AG09319 (cell line): ENCODE measurements around the gene DMKN.
"Not testable (repeated sequence)": the region's sequence is repeated elsewhere in the genome, so short reads cannot be mapped to it uniquely, and the experiment has no call there.

Source experiments
- DNase-seq: peaks from one replicate; pipeline ENCODE4 v3.0.0-alpha.2; 2010; ENCODE audit warnings: low read depth; ENCODE audit errors: extremely low read depth
- CTCF ChIP-seq: IDR thresholded peaks from 2 replicates; pipeline ENCODE4 v1.5.1; 2011; ENCODE audit warnings: low read depth, mild to moderate bottlenecking, inconsistent platforms, low read length, moderate library complexity

The DMKN gene

DNA sequence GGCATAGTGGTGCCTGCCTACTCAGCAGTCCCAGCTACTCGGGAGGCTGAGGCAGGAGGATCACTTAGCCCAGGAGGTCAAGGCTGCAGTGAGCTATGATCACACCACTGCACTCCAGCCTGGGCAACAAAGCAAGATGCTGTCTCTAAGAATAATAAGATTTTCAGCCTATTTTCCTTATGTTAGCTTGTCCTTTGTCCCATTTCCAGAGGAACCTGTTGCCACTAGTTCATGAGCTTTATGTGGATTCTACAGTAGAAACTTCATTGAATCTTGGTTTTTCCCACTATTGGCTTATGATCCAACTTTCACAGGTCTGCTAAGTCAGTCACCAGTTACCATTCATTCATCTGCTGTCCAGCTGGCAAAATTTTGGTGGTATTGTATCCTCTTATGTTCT lies 47.2 kb downstream of the DMKN start:
- TF ChIP-seq CTCF = no peak
- no peak for DNase-seq

DNA sequence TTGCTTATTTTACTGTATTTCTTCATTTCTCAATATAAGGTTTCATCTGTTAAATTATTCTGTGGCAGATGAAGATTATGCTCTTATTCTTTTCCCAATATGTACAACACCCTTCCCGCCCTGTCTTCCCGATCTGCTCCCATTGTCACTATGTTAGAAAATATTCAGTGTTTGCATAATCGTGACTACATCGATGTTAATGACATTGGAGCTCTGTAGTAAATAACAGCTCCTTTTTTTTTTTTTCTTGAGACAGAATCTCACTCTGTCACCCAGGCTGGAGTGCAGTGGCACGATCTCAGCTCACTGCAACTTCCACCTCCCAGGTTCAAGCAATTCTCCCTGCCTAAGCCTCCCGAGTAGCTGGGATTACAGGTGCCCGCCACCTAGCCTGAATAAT lies 50.5 kb downstream of the DMKN start:
- not testable (repeated sequence) for DNase-seq

DNA sequence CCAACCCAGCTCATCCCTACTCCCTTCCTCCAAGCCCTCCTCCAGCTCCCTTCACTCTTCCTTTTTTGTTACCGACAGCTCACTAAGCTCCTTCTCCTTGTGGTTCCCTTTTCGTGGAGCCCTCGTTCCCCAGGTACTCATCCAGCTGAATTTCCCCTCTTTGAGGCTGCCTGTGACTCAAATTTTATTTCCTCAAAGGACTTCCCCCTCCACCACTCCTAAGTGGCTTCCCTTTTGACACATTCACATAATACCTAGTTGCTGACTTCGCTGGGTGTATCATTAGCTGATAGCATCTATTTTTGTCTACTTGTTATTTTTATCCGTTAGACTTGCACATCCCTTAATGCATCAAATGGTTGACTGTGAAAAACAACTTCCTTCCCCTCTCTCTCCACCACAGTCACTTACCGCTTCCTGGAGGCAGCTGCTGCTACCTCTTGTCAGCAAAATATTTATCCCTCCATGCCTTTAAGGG lies 50.9 kb downstream of the DMKN start:
- DNase-seq = no peak

DNA sequence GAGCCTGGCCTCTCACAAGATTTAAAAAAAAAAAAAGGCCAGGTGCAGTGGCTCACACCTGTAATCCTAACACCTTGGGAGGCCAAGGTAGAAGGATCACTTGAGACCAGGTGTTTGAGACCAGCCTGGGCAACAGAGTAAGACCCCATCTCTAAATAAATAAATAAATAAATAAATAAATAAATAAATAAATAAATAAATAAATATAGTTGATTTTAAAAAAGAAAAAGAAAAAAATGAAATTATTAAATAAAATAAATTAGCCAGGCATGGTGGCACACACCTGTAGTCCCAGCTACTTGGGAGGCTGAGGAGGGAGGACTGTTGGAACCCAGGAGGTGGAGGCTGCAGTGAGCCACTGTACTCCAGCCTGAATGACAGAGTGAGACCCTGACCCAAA lies 51.7 kb downstream of the DMKN start:
- DNase-seq = not testable (repeated sequence)

More for the DNA sequence above, 50.9 kb downstream of the DMKN start:
- no peak for TF ChIP-seq CTCF

DNA sequence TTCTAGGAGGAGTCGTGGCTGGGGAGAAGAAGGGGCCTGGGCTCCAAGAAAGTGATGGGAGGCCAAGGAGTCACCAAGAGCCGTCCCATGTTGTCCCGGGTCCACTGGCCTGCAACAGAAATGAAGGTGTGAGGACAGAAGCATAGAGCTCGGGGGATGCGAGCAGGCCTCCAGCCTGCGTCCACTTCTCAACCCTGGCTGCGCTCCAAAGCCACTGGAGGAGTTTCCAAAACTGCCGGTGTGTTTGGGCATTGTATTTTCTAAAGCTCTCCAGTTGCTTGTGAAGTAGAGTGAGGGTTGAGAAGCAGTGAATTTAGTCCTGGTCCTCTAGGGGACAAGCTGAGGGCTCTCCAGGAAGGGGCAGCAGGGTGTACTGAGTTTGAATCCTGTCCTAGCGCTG lies 52.4 kb downstream of the DMKN start:
- TF ChIP-seq CTCF = no peak
- DNase-seq = no peak

DNA sequence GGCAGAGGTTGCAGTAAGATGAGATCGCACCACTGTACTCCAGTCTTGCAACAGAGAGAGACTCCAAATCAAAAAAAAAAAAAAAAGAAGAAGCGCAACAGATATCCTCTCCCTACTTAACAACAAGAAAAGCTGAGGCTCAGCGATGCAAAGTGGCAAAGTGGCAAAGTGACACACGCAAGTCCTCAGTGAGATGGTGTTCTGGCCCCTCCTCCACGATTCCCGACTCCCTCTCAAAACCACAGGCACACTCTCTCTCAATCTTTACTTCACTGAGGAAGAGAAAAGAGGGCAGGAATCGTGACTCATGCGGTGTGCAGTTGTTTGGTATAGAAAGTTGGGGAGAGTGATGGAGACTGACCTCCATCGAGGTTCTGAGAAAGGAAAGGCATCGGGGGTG lies 52.8 kb downstream of the DMKN start:
- no peak for TF ChIP-seq CTCF
- no peak for DNase-seq

- TF ChIP-seq CTCF = no peak
- no peak for DNase-seq
Observed at GRCh38 chr19:35459414-35460082, 53.9 kb downstream of the DMKN start.

GRCh38 chr19:35458731-35459391 lies 54.6 kb downstream of the DMKN start:
- TF ChIP-seq CTCF = no peak
- DNase-seq = no peak
